HTERT RPE-1 (cell line): ENCODE measurements around the gene DCTN3.

Experiments used
- in situ Hi-C: fragments of 300-500 bp; cut with MboI; formaldehyde crosslinking; loops from 4 replicates; pipeline ENCODE4 v1.14.3; 2020; ENCODE audit warnings: low sequenced_read_pairs

DCTN3 gene

DNA sequence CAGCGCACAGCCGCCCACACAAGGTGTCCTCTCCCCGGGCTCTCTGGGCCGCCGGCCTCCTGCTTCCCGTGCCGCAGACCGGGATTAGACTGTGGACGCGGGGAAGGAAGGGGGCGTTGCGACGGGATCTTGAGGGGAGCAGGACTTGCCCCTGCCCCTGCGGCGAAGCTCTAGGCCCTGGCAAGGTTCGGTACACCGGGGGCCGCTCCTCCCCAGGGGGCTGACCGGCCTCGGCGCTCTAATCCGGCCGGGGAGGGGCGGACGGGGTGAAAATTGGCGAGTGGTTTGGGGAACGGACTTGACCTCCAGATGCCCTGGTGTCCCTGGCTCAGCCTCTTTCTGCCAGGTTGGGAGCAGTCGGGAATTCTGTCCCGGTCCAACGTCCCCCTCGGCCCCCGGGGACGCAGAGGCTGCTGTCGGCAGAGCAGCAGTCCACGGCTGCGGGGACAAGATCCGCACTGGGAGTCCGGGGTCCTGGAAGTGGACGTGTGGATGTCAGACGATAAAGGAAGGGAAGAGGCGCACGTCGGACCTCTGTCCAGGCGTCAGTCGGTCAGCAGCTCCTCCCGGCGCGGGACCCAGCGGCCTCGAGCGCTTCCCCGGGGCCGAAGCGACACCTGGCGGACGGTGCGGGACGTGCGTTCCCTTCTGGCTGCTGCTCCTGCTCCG, 28.9 kb downstream of the DCTN3 start:
- in situ Hi-C loops = no loop called here

DNA sequence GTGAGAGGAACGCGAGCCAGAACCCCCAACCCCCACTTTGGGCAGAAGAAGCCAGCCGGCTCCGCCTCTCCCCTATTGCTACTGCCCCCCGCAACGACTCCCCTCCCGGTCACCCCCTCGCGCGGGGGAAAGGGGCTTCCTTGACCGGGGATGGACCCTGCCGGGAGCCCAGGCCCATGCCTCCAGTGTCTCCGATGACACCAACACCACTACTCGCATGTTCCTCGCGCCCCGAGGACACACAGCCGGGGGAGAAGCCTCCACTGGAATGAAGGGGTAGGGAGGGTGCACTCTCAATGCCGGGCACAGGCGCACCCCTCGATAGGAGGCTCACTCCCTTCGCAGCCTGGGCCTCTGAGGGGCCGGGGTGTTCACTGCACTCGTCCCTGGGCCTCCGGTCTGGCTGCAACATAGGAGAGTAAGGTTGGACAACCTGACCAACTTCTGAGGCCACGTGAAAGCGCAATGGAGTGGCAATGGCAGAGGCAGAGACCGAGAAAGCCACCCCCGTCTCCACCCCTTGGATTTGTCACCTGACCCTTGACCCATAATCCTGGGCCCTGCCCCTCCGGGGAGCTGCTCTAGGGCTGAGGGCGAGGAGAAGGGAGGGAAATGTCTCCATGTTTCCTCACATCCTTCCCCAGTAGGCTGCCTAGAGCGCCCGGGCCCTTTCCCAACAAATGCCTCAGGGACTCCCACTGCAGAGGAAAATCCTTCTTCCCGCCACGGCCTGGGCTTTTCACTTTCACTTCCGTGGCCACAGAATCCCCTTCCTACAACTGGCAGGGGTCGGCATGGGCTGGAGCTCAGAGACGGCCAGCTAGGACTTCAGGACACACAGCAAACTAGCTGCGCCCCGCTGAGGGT, 29.7 kb downstream of the DCTN3 start:
- in situ Hi-C loops = no loop called here

DNA sequence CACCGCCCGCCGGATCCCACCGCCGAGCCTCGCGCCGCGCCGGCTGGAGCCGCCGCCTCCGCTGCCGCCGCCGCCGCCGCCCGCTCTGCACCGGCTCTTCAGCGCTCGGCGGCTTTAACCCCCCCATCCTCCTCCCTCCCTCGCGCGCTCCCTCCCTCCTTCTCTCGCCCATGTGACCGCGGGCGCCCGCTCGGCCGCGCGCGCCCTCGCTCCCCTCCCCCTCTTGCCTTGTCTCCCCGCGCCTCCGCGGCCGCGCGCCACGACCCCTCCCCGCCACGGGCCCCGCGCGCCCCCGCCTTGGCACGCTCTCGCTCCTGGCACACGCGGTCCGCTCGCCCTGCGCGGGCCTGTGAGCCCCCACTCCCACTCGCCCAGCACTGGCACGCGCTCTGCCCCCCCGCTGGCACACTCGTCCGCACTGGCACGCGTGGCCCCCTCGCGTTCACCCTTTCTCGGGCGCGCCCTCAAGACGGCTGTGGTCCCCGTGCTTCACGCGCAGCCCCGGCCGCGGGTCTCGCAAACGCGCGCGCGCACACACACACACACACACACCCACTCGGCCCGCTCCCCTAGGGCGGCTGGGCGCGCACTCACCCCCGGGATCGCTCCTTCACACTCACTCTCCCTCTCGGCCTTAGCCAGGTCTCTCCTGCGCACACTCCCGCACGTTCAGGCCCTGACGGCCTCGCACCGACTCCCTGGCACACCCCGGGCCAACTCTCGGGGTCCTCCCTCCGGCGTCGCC, 30.5 kb downstream of the DCTN3 start, which contains the start of gene CNTFR:
CNTFR (minus strand) TSS at position 89 of the 745 bp plus-strand sequence. CDS start 20,743 bp downstream, outside the sequence.
- in situ Hi-C loops = no loop called here

DNA sequence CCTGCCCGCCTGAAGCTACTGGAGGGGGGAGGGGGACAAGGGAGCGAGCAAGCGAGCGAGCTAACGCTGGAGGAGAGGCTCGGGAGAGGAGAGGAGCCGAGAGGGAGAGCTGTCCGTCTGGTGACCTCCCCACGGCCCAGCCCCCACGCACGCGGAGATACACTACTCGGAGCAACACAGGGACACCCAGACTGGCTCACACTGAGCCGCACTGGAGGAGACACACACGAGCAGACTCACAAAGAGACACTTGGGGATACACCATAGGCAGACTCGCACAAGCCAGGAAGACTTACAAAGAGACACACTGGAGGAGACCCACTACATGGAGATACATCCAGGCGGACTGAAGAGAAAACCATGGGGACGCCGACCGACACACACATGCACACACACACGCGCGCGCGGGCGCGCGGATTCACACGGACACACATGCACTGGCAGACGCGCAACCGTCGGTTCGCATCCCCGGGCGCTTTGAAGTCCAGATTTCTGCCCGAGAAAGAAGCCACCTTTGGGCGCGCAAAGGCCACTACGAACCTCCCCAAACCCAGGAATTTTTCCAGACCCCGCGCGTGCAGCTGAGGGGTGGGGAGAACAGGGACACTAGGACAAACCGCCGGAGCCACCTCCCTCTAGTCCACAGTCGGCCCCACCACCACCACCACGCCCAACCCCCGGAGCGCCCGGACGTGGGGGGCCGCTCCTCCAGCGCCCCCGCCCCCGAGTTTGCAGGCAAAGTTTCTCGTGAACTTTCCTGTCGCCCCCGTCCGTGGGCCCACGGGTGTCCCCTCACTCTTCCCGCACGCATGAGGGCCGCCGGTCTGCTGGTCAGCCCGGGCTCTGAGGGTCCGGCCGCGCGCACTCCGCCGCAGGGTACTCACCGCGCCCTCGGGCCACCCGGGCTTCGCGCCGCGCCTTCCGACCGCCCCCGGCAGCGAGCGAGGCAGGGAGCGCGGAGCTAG, 31.3 kb downstream of the DCTN3 start:
- in situ Hi-C loops = no loop called here

DNA sequence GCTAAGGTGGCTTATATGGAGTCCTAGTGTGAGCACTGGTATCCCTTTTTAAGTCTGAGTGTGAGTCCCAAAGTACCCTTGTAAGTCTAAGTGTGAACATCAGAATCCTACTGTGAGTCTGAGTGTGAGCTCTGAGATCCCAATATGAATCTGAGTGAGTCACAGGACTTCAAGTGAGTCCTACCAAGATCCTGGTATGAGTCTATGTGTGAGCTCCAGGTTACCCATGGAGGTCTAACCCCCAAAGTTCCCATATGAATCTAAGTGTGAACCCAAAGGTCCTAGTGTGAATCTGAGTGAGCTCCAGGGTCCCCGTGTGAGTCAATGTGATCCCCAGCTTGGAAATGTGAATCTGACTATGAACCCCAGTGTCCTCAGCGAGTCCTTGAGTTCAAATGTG, 33.0 kb downstream of the DCTN3 start:
- in situ Hi-C loops = no loop called here

DNA sequence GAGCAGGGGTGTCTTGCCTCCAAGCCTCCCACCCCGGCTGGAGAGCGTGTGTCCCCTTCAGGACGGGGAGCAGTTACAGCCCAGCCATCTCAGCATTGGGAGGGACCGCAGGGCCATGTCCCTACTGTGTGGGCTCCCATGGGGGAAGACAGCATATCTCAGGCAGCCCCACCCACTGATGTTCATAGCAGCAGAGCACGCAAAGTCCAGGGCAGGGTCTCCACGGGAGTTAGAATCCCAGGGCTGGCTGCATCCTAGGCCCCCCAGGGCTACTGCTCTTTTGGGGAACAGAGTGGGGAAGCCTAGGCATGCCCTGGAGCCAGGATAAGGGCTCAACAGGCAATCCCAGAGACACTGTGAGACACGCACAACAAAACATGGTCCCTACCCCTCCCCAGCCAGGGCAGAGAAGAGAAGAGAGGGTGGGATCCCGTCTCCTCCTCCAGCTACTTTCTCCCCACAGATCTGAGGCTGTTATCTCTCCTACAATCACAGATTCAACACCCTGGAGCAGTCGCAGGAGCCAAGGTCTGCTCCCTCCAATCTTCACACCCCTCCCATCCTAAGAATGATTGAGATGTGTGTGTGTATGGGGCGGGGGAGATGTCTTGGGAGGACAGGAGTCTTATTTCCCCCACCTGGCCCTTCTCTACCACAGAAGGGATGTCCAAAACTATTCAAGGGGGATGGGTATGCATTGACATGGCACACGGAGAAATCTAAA, 34.2 kb downstream of the DCTN3 start:
- in situ Hi-C loops = no loop called here

DNA sequence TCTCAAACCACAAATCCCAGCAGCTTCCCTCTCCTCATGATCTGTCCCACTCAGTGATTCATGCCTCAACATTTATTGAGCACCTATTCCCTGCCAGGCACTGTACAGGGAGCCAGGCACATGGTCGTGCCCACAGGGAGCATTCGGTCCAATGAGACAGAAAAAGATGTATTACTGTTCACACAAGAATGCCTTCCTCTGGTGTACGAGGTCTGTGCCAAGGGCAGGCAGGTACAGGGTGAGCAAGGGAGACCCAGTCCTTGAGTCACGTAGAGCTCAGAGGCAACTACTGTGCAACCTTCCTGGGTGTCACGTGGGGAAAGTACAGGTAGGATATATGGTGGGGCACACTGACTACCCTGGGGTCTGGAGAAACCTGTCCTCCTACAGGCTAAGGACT, 35.3 kb downstream of the DCTN3 start:
- in situ Hi-C loops = no loop called here

DNA sequence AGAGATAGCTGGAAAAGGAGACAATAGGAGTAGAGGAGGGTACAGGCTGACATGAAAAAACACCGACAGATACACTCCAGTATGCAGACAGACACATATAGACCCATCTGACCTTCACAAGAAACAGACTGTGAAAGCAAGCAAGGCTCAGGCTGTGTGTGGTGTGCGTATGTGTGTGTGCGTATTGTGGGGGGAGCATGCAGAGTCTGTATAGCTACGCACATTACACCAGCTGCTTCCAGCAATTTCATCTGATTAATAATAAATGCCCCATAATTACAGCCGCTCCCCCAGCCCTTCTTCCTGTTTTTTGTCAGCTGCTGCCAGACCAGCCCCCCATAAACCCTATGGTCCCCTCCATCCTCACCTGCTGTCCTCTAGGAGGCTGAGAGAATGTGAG, 37.5 kb downstream of the DCTN3 start:
- in situ Hi-C loops = no loop called here

DNA sequence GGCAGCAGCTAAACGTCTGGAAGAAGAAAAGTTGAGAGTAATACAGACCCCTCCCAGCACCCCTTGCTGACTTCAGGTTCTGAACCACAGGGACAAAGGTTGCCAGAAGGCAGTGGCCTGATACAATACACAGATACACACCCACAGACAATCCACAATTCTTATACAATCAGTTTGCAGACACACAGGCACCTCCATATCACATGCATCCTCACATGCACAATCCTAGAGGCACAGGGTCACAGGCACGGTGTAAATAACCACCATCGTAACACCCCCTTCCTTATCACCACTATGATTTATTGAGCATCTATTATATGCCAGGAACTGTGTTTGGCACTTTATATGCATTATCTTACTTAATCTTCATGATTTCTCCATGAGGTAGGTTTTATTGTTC, 39.0 kb downstream of the DCTN3 start:
- in situ Hi-C loops = no loop called here

DNA sequence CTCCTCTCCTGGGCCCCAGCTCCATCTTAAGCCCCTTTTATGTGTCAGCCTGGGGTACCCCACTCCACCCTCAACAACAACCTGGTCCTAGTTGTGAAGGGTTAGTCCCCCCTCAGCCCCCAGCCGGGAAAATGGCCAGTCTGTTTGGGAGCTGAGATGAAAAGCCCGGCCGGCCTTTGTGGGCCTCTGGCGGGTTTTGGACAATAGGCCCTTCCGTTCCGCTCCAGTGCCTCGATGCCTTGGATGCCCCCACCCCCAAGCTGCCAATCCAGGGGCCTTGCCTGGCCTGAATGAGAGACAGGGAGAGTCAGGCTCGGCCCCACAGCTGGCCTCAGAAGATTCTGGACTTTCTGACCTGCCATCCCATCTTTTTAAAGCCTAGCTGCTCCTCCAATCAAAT, 39.9 kb downstream of the DCTN3 start:
- in situ Hi-C loops = no loop called here

DNA sequence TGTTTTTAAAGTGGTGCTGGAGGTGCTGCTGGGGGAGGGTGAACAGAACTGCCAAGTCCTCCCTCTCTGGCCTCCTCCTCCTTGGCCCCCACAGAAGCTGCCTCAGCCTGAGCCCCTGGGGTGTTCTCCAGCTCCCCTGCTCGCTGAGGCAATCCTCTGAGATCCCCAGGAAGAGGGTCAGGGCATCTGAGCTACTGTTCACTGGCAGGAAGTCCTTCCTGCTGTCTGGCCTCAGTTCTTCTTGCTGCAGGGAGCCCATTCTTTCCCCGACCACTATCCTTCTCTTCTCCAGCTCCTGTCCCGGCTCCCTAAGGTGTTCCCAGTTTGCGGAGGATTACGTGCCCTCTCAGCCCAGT, 40.5 kb downstream of the DCTN3 start:
- in situ Hi-C loops = no loop called here

DNA sequence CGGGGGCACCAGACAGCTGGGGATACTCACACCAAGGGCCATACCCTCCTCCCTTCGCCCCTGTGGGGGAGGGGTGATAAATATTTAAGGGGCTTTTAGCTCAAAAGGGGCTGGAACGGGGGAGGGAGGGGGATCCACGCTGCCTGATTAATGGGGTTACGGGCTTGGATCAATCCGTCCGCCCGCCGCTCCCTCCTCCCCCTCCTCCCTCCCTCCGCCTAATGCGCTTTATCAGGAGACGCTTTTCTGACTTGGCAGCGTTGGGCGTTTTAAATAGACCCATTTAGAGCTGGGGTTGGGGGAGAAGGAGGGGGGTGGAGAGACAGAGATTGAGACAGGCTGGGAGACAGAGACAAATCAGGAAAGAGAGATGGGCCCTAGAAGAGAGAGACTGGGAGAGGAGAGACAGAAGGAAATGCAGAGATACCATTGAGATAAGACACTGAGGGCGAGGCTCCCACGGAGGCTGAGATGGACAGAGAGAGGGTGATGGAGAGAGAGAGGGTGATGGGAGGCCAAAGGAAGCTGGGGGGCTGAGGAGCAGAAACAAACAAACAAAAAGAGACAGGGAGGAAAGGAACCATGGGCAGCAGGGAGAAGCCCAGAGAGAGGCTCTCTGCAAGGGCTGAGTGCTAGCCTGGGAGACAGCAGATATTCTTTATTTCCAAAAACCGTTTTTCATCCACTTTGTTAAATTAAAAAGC, 41.0 kb downstream of the DCTN3 start:
- in situ Hi-C loops = no loop called here

DNA sequence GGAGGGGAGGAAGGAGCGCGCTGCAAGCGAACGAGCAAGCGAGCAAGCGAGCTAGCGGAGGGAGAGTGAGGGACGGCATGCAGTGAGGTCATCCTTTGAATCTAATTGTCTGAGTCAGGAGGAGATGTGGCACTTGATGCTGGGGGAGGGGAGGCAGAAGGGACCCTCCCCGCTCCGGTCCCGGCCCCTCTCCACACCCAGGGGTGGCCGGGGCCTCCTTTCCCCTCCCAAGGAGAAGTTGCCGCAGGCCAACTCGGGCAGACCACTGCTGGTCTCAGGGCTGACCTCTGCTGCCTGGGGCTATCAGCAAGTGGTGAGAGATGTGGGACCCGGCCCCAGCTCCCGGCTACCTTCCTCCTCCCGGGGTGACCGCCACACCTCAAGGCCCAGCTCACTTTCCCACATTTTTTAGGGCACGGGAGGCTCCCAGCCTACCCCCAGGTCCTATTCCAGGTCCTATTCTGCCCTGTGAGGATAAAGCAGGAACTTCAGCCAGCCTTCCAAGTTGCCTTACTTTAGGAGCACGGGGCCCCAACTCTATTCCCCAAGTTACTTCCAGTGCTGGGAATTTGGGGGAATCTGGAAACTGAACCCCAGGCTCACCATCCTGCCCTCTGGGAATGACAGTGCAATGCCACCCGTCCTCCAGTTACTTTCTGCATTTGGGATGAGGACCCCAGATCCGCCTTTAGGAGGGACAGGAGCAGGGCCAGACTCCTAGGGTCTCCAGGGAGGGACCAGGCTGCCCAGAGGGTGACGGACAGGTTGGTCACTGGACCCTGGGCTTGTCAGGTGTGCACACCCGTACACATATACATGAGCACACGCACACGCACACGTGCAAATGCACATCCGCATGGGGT, 41.8 kb downstream of the DCTN3 start:
- in situ Hi-C loops = no loop called here

DNA sequence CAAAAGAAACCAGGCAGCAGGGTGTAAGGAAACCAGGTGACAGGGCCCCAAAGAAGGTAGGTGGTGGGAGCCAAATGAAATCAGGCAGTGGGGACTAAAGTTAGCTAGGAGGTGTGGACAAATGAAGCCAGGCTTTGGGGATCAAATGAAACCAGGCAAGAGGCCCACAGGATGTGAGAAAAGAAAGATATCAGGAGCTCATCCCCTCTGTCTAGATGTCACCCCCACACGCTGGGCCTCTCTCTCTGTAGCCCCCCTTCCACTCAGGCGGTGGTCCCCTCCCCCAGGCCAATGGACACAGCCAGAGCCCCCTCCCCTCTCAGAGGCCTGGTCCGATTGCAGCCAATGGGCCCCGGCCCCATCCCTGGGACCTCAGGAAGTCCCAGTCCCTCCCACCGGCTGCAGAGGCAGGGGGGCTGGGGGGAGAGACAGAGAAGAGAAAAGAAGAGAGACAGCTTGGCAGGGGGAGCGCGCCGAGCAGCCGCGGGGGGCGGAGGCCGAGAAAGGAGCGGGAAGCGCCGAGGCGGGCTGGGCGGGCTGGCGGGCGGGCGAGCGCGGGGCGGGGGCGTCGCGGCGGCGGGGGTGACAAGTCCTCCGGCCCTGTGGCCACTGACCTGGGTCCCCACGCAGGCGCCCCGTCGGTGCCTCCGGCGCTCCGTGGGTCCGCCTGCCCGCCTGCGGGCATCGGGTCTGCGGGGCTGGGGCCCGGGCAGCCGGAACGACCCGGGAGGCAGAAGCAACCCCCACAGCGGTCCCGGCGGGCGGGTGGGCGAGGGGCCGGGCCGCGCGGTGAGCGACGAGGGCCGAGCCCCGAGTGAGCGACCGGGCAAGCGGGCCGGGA, 42.7 kb downstream of the DCTN3 start:
- in situ Hi-C loops = no loop called here

DNA sequence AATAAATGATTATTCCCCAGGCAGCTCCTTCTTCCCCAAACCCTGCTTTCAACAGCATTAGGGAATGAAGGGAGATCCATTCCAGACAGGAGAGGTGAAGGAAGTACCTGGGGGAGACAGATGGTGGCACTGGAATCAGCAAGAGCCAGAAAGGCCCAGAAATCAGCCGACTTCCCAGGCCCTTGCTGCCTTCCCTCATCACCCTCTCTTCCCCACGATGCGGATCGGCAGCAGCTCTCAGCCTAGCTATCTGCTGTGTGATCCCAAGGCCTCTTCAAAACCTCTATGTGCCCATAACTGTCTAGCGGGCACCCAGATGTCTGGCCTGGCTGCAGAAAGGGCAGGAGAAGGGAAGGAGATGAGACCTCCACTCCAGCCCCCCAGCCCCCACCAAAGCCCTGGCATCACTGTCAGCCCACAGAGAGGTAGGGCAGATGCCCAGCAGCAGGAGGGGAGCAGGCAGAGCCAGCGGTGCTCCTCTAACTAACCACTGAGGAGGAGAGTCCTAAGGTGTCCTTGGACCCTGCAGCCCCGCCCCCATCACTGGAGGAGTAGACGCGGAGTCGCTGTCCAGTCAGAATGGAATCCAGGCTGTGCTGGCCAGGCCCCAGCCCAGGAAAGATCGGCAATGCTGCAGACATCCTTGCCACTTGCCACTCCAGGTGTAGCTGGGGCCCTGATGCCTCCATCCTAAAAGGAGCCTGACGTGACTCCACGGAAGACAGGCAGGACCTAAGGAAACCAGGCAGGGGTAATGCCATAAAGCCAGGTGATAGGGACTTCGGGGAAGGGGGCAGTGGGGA, 43.5 kb downstream of the DCTN3 start:
- in situ Hi-C loops = no loop called here

DNA sequence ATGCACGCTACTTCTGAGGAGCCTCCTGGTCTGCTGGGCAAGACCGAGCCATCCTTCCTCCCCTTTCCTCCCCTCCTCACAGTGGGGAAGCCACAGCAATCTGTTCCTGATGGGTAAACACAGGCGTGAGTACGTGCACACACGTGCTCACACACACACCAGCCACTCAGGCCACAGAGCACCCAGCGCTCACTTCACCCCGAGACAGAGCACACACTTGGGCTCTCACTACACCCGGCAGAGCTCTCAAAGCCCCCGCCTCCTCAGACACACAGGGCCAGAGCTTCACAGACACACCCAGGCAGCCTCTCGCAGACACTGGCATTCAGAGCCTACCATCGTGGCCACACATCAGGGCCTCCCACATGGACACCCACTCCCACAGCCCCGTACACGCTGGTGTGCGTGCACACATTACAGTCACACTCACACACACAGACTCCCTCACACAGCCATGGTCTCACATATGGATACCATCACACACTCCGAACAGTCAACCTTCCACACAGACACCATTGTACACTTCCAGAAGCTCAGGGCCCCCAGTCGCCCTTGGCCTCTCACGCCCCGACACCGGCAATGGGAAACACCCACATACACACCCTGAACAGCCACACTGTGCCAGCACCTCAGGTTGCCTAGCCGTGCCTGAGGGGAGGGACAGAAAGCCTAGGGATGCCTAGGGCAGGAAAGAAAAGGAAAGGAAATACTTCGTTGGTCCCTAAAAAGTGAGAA, 44.3 kb downstream of the DCTN3 start:
- in situ Hi-C loops = no loop called here
